HG03039 (cell line): ENCODE data around the gene AK3.

ENCODE experiments used
- ATAC-seq: cut with Tn5 transposase; IDR thresholded peaks from one replicate; pipeline ENCODE4 v1.9.1; 2021; ENCODE audit warnings: mild to moderate bottlenecking, moderate library complexity; ENCODE audit not compliant: unreplicated experiment

AK3 gene

GRCh38 chr9:4750023-4750673, 9.1 kb upstream of the AK3 start:
- no peak for ATAC-seq

- ATAC-seq, result no peak
Observed at GRCh38 chr9:4748612-4749011, 7.6 kb upstream of the AK3 start.

- ATAC-seq, result no peak
Observed at GRCh38 chr9:4746278-4747030, 5.5 kb upstream of the AK3 start.

GRCh38 chr9:4743131-4743875, 2.3 kb upstream of the AK3 start:
- no peak for ATAC-seq

GRCh38 chr9:4742246-4742645, 1.2 kb upstream of the AK3 start:
- no peak for ATAC-seq

- ATAC-seq, result no peak
Observed at GRCh38 chr9:4741365-4742089, 525 bp upstream of the AK3 start.

GRCh38 chr9:4740388-4740637, 689 bp downstream of the AK3 start:
- no peak for ATAC-seq

- no peak for ATAC-seq
Observed at GRCh38 chr9:4739587-4740387, 1.2 kb downstream of the AK3 start.

- ATAC-seq, result no peak
Observed at GRCh38 chr9:4738866-4739586, 2.0 kb downstream of the AK3 start.

GRCh38 chr9:4734150-4734549, 6.9 kb downstream of the AK3 start:
- no peak for ATAC-seq

GRCh38 chr9:4732890-4733289, 8.1 kb downstream of the AK3 start:
- no peak for ATAC-seq

GRCh38 chr9:4727593-4727992, 13.4 kb downstream of the AK3 start:
- no peak for ATAC-seq

GRCh38 chr9:4725706-4726442, 15.1 kb downstream of the AK3 start:
- ATAC-seq, result no peak

- no peak for ATAC-seq
Observed at GRCh38 chr9:4721736-4722135, 19.3 kb downstream of the AK3 start.

- no peak for ATAC-seq
Observed at GRCh38 chr9:4718911-4719310, 22.1 kb downstream of the AK3 start.

GRCh38 chr9:4717815-4718214, 23.2 kb downstream of the AK3 start:
- no peak for ATAC-seq

GRCh38 chr9:4716163-4716562, 24.8 kb downstream of the AK3 start:
- no peak for ATAC-seq

- ATAC-seq, result no peak
Observed at GRCh38 chr9:4714266-4715016, 26.6 kb downstream of the AK3 start.

- ATAC-seq, result no peak
Observed at GRCh38 chr9:4713849-4714248, 27.2 kb downstream of the AK3 start.
